EH (cell line): ENCODE data around the gene KLK7.
"Not testable (repeated sequence)": the region's sequence is repeated elsewhere in the genome, so short reads cannot be mapped to it uniquely, and the experiment has no call there.

Source experiments
- DNase-seq: peaks from one replicate; pipeline ENCODE4 v3.0.0-alpha.2; 2015; ENCODE audit warnings: low read depth

Gene KLK7

DNA sequence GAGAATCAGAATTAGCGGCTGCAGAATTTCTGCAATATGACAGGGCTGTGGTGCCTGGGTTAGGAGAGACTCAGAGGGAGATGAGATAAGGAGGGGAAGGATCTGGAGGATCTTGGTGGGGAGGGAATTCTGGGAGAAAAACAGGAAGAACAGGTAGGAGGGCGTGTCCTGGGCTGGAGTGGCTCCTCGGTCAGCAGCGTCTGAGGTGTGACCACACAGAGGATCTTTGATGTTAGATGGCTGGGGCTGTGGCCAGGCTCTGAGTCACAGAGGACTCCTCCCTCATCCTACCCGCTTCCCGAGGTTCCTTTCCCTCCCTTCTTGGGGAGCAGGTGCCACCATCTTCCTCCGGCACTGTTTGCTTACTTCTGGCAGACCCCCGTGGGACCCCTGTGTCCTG, 8.0 kb downstream of the KLK7 start:
- no peak for DNase-seq

DNA sequence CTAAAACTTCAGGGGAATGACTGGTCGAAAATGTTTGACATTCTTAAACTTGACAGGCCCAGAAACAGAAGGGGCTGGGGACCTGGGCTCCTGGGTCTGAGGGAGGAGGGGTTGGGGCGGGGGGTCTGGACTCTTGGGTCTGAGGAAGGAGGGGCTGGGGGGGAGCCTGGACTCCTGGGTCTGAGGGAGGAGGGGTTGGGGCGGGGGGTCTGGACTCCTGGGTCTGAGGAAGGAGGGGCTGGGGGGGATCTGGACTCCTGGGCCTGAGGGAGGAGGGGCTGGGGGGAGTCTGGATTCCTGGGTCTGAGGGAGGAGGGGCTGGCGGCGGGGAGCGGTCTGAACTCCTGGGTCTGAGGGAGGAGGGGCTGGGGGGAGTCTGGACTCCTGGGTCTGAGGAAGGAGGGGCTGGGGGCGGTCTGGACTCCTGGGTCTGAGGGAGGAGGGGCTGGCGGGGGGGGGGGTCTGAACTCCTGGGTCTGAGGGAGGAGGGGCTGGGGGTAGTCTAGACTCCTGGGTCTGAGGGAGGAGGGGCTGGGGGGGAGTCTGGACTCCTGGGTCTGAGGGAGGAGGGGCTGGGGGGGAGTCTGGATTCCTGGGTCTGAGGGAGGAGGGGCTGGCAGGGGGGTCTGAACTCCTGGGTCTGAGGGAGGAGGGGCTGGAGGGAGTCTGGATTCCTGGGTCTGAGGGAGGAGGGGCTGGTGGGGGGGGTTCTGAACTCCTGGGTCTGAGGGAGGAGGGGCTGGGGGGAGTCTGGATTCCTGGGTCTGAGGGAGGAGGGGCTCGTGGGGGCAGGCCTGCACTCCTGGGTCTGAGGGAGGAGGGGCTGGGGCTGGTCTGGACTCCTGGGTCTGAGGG, 8.8 kb downstream of the KLK7 start:
- no peak for DNase-seq

DNA sequence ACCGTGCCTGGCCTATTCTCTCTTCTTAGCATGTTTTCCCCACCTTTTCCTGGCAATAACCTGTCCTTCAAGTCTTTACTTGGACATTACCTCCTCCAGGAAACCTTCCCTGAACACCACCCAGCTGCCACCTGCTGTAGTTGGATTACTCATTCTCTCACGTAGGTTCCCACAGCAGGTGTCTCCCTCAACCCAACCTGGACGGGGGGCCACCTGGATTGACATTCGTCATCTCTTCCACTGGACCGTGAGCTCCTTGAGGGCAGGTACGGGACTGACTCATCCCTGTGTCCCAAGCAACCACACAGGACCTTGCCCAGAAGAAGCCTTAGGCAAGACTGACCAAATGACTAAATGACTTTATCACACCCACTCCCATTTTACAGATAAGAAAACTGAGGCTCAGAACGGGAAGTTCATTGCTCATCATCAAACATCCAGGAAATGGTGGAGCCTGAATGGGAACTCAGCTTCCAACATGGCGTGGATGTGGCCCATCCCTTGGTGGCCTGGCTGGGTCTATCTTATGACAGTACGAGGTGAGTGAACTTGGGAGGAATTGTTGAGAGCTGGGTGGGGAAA, 10.8 kb downstream of the KLK7 start:
- DNase-seq, result no peak

DNA sequence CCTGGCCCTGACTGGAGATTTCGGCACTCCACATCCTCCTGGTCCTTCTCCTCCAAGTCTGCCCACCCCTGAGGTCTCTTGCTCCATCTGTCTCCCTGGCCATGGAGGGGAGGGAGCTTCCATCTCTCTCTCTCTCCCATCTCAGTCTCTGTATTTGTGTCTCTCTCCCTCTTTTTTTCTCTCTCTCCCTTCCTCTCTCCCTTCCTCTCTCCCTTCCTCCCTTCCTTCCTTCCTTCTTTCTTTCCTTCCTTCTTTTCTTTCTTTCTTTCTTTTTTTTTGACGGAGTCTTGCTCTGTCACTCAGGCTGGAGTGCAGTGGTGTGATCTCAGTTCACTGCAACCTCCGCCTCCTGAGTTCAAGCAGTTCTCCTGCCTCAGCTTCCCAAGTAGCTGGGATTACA, 13.9 kb downstream of the KLK7 start:
- DNase-seq, result not testable (repeated sequence)

DNA sequence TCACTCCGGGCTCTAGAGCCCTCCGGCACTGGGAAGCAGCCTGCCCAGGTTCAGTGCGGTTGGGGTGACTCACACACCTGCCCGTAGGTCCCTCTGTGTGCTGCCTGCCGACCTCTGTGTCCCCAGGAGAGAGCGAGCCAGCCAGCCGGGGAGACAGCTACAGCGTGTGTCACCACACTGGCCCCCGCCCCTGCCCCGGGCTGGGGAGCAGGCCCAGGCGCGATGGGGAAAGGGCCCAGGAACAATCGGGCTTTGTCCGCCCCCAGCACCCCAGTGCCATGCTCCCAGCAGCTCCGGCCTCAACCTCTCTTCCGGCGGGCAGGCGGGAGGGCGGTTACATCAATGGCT, 14.3 kb downstream of the KLK7 start, which contains the start of gene KLK6:
KLK6 (minus strand) TSS at position 179 of the 348 bp plus-strand sequence. CDS start 1,487 bp downstream, outside the sequence.
- DNase-seq, result no peak

DNA sequence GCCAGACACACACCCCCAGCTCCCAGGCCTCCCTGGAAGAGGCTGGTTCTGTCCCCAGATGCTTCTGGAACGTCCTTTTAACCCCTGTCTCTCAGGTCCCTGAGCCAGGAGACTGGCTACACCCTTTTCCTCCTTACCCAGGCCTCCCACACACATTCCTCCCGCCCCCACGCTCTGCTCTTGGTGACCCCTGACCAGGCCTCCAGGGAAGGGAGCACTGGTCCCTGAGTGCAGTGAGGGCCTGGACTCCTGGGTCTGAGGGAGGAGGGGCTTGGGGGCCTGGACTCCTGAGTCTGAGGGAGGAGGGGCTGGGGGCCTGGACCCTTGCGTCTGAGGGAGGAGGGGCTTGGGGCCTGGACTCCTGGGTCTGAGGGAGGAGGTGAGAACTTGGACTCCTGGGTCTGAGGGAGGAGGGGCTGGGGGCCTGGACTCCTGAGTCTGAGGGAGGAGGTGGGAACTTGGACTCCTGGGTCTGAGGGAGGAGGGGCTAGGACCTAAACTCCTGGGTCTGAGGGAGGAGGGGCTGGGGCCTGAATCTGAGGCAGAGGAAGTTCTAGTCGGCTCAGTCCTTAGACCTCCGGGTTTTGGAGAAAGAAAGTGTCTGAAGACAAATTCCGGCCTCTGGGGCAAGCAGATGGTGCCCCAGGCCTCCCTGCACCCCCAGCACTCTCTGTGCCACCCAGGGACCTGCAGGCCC, 14.9 kb downstream of the KLK7 start:
- no peak for DNase-seq

DNA sequence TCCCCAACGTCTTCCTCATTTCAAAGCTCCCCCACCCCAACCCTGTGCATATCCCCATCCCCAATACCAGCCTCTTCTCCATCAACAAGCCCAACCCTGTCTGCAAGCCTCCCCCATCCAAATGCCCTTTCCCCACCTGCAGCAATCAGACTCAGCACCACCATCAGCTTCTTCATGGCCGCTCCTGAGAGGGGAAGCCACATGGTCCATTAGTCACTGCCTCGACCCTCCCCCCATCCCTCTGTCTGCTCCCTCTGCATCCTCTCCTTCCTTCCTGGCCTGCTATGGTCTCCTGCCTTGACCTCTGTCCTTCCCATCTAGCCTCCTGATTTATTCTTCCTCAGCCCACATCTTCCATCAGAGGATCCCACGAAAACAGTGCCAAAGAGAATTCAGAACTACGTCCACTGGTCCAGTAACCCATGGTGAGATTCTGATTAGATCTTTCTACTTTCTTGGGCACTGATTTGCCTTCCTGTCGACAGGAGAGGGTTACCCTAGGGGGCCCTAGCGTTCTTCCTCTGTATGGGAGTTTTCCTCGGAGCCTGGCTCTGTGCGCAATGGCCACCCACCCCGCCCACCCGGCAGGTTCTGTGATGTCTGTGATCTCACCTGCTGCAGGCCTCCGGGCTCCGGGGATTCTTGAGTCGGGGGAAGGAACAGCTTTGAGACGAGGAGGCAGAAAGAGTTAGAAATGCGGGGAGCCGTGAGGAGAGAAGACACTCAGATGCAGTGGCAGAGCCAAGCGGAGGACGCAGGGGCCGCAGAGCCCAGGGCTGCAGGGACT, 15.6 kb downstream of the KLK7 start:
- no peak for DNase-seq

DNA sequence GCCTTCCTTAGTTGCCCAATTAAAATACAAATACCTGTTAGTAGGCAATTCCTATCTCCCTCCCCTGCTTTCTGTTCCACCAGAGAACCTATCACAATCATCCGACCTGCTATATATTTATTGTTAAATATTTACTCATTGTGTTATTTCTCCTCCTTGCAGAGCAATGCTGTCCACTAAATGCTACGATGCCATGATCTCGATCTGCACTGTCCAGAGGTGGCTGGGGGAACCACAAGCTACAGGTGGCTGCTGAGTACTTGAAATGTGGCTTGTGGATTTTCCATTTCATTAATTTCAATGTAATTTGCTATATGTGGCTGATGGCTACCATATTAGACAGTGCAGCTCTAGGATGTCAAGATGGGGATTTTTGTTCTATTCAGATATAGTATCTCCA, 19.5 kb downstream of the KLK7 start:
- DNase-seq, result no peak

DNA sequence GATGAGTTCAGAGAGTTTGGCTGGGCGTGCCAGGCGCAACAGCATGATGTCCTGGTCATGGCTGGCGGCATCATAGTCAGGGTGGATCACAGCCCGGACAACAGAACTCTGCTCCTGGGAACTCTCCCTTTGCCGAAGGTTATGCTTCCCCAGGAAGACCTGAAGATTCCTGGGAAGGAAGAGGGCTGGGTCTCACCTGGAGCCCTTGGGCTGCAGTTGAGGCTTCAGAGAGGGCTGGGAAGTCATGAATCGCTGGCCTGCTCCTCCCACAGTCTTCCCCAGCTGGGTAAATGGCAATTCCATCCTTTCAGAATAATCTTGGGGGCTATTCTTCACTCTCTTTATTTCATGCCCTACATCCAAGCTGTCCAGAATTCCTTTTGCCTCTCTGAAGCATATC, 20.3 kb downstream of the KLK7 start:
- no peak for DNase-seq

DNA sequence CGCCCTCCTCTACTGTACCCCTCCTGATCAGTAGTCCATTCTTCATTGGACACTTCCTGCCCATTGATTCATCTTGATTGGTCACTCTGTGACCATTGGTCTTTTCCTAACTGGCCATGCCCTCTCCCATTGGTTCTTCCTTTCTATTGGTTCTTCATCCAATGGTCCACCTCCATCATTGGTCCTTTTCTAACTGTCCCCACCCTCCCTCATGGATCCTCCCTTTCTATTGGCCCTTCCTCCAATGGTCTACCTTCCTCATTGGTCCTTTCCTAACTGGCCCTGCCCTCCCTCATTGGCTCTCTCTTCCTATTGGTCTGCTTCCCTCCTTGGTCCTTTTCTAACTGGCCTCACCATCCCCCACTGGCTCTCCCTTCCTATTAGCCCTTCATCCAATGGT, 21.5 kb downstream of the KLK7 start:
- DNase-seq, result no peak

DNA sequence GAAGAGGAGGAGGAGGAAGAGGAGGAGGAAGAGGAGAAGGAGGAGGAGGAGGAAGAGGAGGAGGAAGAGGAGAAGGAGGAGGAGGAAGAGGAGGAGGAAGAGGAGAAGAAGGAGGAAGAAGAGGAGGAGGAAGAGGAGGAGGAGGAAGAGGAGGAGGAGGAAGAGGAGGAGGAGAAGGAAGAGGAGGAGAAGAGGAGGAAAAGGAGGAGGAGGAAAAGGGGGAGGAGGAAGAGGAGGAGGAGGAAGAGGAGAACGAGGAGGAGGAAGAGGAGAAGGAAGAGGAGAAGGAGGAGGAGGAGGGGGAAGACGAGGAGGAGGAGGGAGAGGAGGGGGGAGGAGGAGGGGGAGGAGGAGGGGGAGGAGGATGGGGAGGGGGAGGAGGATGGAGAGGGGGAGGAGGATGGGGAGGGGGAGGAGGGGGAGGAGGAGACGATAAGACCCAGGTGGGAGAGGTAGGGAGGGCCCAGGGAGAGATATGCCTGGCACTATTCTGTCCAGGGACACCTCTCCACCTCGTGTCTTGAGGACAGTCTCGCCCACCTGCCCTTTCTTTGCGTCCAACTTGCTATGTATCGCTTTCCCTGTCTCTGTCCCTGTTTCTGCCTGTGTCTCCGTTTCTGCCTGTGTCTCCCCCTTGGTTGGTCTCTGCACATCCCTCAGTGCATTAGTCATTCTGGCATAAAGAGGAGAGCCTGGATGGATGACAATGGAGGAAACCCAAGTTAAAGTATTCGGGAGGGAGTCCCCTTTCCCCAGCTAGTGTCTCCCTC, 23.8 kb downstream of the KLK7 start:
- DNase-seq, result no peak

DNA sequence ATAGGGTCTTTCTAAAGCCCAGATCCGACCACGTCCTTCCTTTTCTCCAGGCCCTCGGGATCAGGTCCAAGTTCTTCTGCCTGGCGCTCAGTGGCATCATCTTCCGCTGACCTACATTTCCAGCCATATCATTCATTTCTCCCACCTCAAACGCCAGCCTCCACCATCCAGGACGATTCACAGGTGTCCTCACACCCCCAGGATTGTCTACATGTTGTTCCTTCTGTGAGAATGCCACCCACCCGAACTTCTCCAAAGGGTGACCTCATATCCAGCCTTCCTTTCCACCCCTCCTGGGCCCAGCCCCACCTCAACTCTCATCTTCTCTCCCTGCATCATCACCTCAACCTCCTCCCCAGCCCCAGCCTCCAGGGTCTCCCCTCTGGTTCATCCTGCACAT, 26.1 kb downstream of the KLK7 start:
- DNase-seq, result no peak

DNA sequence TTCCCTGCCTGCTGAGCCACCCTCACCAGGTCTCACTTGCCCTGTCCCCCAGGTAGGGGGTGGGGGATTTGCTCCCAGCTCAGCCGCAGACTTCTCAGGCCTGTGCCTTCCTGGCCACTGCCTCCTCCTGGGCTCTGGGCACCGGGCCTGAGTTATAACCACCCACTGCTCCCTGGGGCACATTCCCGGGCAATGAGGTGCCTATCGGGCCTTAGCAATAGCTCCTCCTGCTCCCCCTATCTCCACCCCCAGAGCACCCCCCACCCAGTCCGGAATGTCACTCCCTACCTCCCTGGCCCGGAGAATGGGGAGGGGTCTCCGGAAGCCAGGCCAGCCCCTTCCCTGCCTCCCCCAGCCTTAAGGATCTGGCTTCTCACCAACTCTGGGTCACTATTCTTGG, 30.8 kb downstream of the KLK7 start, which contains the start of gene KLK5:
KLK5 (minus strand) TSS at position 129 of the 400 bp plus-strand sequence. CDS start 381 bp downstream, outside the sequence.
- no peak for DNase-seq

DNA sequence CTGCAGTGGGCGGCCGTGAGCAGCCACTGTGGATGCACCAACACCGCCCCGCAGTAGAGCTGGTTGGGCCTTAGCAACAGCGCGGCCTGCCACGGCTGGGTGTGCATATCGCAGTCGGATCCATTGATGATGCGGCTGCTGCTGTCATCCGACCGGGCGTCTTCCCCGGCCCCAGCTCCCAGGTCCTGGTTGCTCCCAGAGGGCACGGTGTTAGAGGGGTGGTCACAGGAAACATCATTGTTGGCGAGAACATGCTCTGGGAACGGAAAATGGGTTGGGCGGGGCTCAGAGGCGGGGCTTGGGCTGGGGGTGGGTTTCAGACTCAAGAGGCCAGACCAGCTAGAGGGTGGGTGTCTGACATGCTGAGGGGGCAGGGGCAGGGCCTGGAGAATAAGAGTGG, 33.9 kb downstream of the KLK7 start:
- no peak for DNase-seq

DNA sequence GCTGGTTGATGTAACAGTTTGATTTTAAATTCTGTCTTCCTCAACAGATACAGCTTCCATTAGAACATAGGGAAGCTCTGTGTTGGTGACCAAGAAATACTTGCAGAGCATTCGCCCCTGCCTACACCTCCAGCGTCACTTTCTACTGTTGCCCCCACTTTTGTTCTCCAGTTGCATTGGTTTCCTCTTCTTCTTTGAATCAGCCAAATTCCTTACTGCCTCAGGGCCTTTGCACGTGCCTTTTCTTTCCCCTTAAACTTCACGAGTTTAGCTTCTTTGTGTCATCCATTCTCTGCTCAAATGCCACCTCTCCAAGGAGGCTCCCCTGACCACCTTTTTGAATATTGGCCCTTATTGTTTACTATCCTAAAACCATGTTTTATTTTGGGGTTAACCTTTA, 36.6 kb downstream of the KLK7 start:
- DNase-seq, result no peak

DNA sequence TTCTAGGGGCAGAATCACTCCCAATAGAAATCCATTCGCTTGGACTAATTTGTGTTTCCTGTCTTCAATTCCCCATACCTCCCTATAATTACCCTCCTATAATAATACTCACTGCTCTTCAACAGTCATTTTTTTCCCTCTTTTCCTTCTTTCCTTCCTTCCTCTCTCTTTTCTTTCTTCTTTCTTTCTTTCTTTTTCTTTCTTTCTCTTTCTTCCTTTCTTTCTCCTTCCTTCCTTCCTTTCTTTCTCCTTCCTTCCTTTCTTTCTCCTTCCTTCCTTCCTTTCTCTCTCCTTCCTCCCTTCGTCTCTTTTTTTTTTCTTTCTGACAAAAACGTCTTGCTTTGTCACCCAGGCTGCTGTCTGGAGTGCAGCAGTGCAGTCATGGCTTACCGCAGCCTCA, 38.9 kb downstream of the KLK7 start:
- DNase-seq, result no peak

DNA sequence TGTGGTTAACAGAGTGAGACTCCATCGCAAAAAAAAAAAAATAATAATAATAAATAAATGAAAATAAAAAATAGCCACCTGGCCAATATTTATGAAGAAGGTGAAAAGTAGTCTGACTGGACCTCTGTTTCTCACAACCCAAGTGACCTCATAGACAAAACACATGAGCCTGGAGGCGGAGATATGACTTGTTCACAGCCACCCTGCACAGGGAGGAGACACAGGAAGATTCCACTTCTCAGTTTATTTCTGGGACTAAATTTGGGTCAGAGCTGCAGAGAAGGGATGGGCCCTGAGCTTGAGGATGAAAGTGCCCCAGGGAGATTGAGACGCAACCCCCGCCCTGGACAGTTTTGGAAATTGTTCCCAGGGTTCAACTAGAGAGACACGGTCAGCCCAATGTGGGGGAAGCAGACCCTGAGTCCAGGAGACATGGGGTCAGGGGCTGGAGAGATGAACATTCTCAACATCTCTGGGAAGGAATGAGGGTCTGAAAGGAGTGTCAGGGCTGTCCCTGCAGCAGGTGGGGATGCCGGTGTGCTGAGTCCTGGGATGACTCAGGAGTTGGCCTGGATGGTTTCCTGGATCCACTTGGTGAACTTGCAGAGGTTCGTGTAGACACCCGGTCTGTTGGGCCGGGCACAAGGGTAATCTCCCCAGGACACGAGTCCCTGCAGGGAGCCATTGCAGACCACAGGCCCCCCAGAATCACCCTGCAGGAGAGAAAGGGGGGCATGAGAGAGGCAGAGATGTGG, 40.5 kb downstream of the KLK7 start:
- DNase-seq, result no peak

DNA sequence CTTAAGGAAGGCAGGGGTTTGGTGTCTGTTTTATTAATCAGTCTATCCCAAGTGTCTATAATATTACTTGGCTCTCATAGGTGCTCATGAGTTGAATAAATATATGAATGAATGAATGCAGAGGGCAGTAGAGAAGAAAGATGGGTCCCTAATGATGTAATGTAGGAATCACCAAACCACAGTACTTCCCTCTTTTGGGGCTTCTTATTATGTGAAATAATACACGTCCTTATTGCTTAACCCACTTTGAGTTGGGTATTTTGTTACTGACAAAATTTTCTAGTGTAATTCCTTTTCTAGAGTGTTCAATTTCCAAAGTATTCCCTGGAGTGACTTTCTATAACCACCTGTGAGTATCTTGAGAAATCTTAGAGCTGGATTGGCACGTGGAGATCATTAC, 44.1 kb downstream of the KLK7 start:
- no peak for DNase-seq

DNA sequence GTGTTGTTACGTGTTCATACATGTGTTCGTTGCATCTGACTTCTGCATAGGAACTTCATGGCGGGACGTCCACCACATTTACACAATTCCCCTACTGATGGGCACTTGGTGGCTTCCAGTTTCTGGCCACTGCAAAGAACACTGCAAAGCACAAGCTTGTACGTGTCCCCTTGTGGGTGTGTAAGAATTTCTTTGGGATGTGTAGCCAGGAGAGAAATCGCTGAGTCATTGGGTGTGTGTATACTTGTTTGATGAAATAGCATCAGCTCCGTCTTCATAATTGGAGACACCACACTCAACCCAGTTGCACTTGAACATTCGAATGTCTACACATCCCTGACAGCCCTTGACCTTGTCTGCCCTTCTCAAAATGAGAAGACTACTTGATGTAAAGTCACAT, 50.1 kb downstream of the KLK7 start:
- peak; percentile 7 for DNase-seq

DNA sequence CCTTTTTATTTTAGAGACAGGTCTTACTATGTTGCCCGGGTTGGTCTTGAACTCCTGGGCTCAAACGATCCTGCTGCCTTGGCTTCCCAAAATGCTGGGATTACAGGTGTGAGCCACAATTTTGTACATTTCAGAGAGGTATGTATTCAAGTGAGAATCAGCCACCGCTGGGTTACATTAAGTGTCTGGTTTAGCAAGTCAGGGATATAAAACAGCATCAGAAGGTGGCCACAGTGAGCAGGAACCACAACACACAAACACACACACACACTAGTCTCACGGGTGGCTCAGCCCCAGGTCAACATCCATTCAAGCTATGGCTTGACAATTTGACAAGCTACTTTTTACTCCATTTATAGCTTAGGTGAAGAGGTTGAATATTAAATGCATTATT, 51.0 kb downstream of the KLK7 start:
- DNase-seq, result no peak
